NAMALWA (cell line): ENCODE measurements around the gene PARD3B.

Experiments
- DNase-seq: peaks from one replicate; pipeline ENCODE4 v3.0.0-alpha.2; 2015; ENCODE audit warnings: low spot score

PARD3B gene

GRCh38 chr2:205276116-205276777 lies 731.0 kb downstream of the PARD3B start:
- no peak for DNase-seq

- DNase-seq, result no peak
Observed at GRCh38 chr2:205280596-205281236, 735.4 kb downstream of the PARD3B start.

GRCh38 chr2:205283736-205284270 lies 738.5 kb downstream of the PARD3B start:
- DNase-seq, result no peak

GRCh38 chr2:205284334-205284733 lies 739.1 kb downstream of the PARD3B start:
- DNase-seq, result no peak

GRCh38 chr2:205287316-205287715 lies 742.0 kb downstream of the PARD3B start:
- no peak for DNase-seq

GRCh38 chr2:205288686-205289085 lies 743.4 kb downstream of the PARD3B start:
- DNase-seq, result no peak

- no peak for DNase-seq
Observed at GRCh38 chr2:205290299-205290698, 745.0 kb downstream of the PARD3B start.

- DNase-seq, result no peak
Observed at GRCh38 chr2:205292665-205293295, 747.5 kb downstream of the PARD3B start.

- no peak for DNase-seq
Observed at GRCh38 chr2:205293559-205293958, 748.3 kb downstream of the PARD3B start.

- DNase-seq, result no peak
Observed at GRCh38 chr2:205296959-205297358, 751.7 kb downstream of the PARD3B start.

GRCh38 chr2:205297368-205297767 lies 752.1 kb downstream of the PARD3B start:
- no peak for DNase-seq

GRCh38 chr2:205297846-205298245 lies 752.6 kb downstream of the PARD3B start:
- no peak for DNase-seq

- no peak for DNase-seq
Observed at GRCh38 chr2:205311201-205311600, 765.9 kb downstream of the PARD3B start.

GRCh38 chr2:205321231-205321630 lies 776.0 kb downstream of the PARD3B start:
- DNase-seq, result no peak

- DNase-seq, result peak; percentile 3
Observed at GRCh38 chr2:205323929-205324328, 778.7 kb downstream of the PARD3B start.

- DNase-seq, result no peak
Observed at GRCh38 chr2:205324355-205324754, 779.1 kb downstream of the PARD3B start.

GRCh38 chr2:205333351-205333750 lies 788.1 kb downstream of the PARD3B start:
- DNase-seq, result no peak

GRCh38 chr2:205337274-205337673 lies 792.0 kb downstream of the PARD3B start:
- no peak for DNase-seq

- DNase-seq, result no peak
Observed at GRCh38 chr2:205338156-205338555, 792.9 kb downstream of the PARD3B start.

- no peak for DNase-seq
Observed at GRCh38 chr2:205343103-205343502, 797.8 kb downstream of the PARD3B start.

GRCh38 chr2:205346649-205347048 lies 801.4 kb downstream of the PARD3B start:
- no peak for DNase-seq

GRCh38 chr2:205347899-205348298 lies 802.6 kb downstream of the PARD3B start:
- DNase-seq, result no peak

- no peak for DNase-seq
Observed at GRCh38 chr2:205352094-205352493, 806.8 kb downstream of the PARD3B start.
